NCI-H2029 treated with DMSO at 0.1 percent for 48 hours (cell line): ENCODE results near the gene SUCLA2.

Experiments used
- DNase-seq: peaks from one replicate; lab custom pipeline; 2025; lab: John Stamatoyannopoulos, UW

Gene SUCLA2

DNA sequence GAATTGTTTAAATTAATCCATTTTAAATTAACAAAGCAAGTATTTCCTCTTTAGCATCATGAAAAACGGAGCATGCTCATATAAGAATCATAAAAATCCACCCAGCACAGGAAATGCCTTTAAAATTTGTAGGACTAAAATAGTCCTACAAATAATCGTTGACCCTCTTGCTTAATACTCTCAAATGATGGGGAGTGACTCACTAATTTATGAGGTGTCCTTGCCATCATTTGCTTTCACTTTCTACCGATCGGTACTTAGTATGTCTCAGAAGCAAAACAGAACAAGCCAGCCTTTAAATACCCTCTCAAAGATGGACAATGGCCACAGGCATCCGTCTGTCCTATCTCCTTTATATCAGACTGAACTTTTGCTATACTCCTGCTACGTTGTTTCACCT lies 97.2 kb downstream of the SUCLA2 start:
- no peak for DNase-seq

DNA sequence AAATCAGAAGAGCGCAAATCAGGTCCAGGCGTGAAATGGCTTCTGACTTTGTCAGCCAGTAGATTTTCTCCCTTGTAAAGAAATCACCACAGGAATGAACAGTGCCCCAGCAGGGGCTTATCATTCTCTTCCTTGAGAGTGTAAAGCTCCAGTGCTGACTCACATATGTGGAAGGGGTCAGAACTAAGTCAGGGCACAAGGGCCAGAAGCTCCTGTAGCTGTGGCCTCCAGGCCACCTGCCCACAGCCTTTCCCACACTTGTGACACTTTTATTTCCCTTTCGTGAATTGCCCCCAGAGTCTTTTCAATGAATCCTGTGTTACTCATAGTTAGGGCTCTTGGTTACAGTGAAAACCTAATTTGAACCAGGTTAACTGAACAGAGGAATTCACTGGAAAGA lies 99.6 kb downstream of the SUCLA2 start:
- DNase-seq: no peak

DNA sequence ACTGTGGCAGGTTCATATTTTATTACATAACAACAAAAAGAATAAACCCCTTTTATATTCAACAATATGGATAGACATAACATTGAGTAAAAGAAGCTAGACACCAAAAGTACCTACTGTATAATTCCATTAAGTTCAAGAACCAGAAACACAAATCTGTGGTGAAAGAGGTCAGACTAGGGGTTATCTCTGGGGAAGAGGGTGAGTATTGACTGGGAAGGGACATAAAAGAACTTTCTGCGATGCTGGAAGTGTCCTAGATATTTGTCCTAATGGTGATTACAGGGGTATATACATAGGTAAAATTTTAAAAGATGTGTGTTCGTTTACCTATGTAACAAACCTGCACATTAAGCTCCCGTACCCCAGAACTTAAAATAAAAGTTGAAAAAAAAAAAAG lies 103.0 kb downstream of the SUCLA2 start:
- DNase-seq: no peak

DNA sequence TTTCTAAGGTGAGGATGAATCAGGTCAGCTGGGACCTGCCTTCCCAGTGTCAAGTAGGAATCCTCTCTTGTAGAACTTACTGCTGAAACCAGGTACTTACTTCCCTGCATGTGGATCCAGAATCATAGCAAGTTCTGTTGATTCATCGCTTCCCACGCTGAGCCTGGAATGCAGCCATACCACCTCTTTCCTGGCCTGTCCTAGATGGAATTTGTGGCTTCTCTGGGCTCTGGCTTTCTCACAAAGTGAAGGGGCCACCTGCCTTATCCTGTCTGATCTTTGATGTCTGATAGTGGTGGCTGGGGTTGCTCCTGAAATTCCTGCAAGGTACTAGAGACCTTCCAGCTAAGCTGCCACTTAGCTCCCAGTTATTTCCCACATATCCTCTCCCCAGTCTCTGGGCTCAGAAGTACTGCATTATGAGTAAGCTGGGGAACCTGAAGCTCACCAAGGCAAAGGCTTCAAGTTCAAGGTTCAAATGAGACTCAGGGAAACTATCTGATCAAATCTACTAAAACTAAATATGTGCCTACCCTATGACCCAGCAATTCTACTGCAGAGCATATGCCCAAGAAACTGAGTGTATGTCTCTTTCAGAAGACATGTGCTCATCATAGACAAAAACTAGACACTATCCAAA lies 103.5 kb downstream of the SUCLA2 start:
- no peak for DNase-seq

DNA sequence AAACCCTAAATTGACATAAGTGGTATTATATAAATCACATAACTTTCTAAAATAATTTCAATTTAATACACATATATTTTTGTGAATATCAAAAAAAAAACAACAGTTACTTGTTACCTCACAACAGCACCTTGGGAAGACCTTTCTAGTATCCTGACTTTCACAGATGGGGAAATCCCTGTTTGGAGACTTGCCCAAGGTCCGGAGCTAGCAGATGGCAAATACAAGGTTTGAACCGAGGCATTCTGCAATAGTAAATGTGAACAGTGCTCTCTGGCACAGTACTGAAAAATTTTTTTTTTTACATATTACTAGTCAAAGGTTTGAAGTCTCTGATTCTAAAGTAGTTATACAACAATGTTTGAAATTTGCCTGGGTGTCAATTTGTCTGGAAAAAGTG lies 104.5 kb downstream of the SUCLA2 start:
- DNase-seq: no peak

DNA sequence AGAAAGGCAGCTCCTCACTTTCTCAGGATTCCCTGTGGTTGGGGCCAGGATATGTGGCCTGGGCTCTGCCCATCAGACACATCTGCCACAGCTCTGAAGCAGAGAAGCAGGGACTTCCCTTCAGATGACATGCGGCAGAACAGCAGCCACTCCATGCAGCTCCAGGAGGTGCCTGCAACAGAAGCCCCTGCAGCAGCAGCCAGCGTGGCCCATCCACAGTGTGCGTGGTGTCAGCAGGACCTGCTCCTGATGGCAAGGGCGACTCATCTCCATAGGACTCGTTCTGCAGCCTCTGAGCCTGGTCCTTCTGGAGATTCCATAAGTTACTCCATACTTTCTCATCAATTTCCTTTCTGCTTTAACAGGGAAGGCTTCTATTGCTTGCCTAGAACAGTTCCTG lies 105.0 kb downstream of the SUCLA2 start:
- no peak for DNase-seq

DNA sequence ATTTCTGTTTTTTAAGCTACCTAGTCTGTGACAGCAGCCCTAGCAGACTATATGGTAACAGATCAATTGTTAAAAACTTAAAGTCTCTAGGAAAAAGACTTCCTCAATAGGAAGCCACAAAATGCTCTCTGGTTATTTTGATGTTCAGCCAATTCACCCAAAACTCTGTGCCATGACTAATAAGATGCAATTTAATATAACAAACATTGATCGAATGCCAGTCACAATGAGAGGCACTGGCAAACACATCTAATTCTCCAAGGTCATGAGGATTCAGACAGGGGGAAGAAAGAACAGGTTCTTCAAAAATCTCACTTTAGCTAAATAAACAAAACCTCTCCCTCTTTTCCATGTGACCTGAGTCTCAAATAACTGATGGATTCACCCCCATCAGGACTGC lies 107.5 kb downstream of the SUCLA2 start:
- DNase-seq: no peak
